RWPE2 (cell line): ENCODE data around the gene ITK.

ENCODE experiments used
- ATAC-seq: fragments of 200-7000 bp; cut with Tn5 transposase; 3 replicates; pipeline ENCODE4 v1.9.1; 2021; ENCODE audit warnings: low read depth
- DNase-seq: peaks from one replicate; pipeline ENCODE4 v3.0.0-alpha.2; 2020; ENCODE audit warnings: low spot score
- H3K27ac ChIP-seq: fragments of 450-650 bp; 2 replicates; pipeline ENCODE4 v1.5.1; 2017; ENCODE audit warnings: mild to moderate bottlenecking; ENCODE audit not compliant: poor library complexity, severe bottlenecking
- H3K27me3 ChIP-seq: fragments of 250-450 bp; sonication (Bioruptor Pico); 2 replicates; pipeline ENCODE4 v1.5.1; 2021; ENCODE audit warnings: mild to moderate bottlenecking, moderate library complexity; ENCODE audit not compliant: insufficient read depth, poor library complexity, severe bottlenecking
- H3K36me3 ChIP-seq: fragments of 250-450 bp; sonication (Bioruptor Pico); 2 replicates; pipeline ENCODE4 v1.5.1; 2020; ENCODE audit warnings: low read depth, mild to moderate bottlenecking, moderate library complexity
- H3K4me1 ChIP-seq: fragments of 250-450 bp; sonication (Bioruptor Pico); 2 replicates; pipeline ENCODE4 v1.5.1; 2021; ENCODE audit warnings: mild to moderate bottlenecking, moderate library complexity; ENCODE audit not compliant: insufficient read depth, poor library complexity, severe bottlenecking
- H3K4me3 ChIP-seq: fragments of 250-450 bp; sonication (Bioruptor Pico); 2 replicates; pipeline ENCODE4 v1.5.1; 2021; ENCODE audit warnings: mild to moderate bottlenecking, moderate library complexity; ENCODE audit not compliant: severe bottlenecking
- H3K9me3 ChIP-seq: fragments of 250-450 bp; sonication (Bioruptor Pico); 2 replicates; pipeline ENCODE4 v1.5.1; 2021; ENCODE audit warnings: mild to moderate bottlenecking, moderate library complexity; ENCODE audit not compliant: severe bottlenecking
- CTCF ChIP-seq: fragments of 450-650 bp; IDR thresholded peaks from one replicate; pipeline ENCODE4 v1.5.1; 2017; ENCODE audit warnings: mild to moderate bottlenecking, moderate library complexity; ENCODE audit not compliant: poor library complexity, severe bottlenecking

The ITK gene

GRCh38 chr5:157278319-157279037 is 97.8 kb downstream of the ITK start:
- no peaks in the 10 kb centered on the region for H3K36me3 ChIP-seq
- DNase-seq, result no peak
- ATAC-seq, result no peak
- H3K4me3 ChIP-seq, result no peak overlapping the region
- no peaks in the 10 kb centered on the region for H3K9me3 ChIP-seq
- H3K27ac ChIP-seq, result no peak overlapping the region
- H3K27me3 ChIP-seq, result no peaks in the 10 kb centered on the region
- no peak for TF ChIP-seq CTCF
- H3K4me1 ChIP-seq, result no peaks in the 10 kb centered on the region

- H3K27me3 ChIP-seq, result no peaks in the 10 kb centered on the region
- H3K27ac ChIP-seq, result no peak overlapping the region
- H3K4me3 ChIP-seq, result no peak overlapping the region
- DNase-seq (no peak), ATAC-seq (no peak)
- H3K4me1 ChIP-seq, result no peaks in the 10 kb centered on the region
- no peaks in the 10 kb centered on the region for H3K36me3 ChIP-seq
- no peak for TF ChIP-seq CTCF
- no peaks in the 10 kb centered on the region for H3K9me3 ChIP-seq
These were observed 99.1 kb downstream of the ITK start for GRCh38 chr5:157279605-157280239.

- ATAC-seq (peak; percentile 49; the same call in 1 of the 3 replicates), DNase-seq (no peak)
- Histone ChIP-seq H3K4me3 (no peak overlapping the region), H3K36me3 (no peaks in the 10 kb centered on the region), H3K9me3 (no peaks in the 10 kb centered on the region), H3K4me1 (no peaks in the 10 kb centered on the region), H3K27me3 (no peaks in the 10 kb centered on the region), H3K27ac (no peak overlapping the region)
- no peak for TF ChIP-seq CTCF
These were observed 100.3 kb downstream of the ITK start for GRCh38 chr5:157280927-157281326.

GRCh38 chr5:157282150-157282549 is 101.5 kb downstream of the ITK start:
- Histone ChIP-seq H3K27me3 (no peaks in the 10 kb centered on the region), H3K9me3 (no peaks in the 10 kb centered on the region), H3K4me1 (no peaks in the 10 kb centered on the region), H3K4me3 (no peak overlapping the region), H3K36me3 (no peaks in the 10 kb centered on the region), H3K27ac (no peak overlapping the region)
- TF ChIP-seq CTCF, result no peak
- DNase-seq (no peak), ATAC-seq (no peak)

GRCh38 chr5:157283434-157283833 is 102.8 kb downstream of the ITK start:
- no peak for ATAC-seq

More at GRCh38 chr5:157283434-157283833, 102.8 kb downstream of the ITK start:
- Histone ChIP-seq H3K4me3 (no peak overlapping the region), H3K4me1 (no peaks in the 10 kb centered on the region), H3K27ac (no peak overlapping the region), H3K27me3 (no peaks in the 10 kb centered on the region), H3K9me3 (no peaks in the 10 kb centered on the region), H3K36me3 (no peaks in the 10 kb centered on the region)
- no peak for TF ChIP-seq CTCF
- no peak for DNase-seq
